ENCODE measurements around the gene MMAB.

DNA sequence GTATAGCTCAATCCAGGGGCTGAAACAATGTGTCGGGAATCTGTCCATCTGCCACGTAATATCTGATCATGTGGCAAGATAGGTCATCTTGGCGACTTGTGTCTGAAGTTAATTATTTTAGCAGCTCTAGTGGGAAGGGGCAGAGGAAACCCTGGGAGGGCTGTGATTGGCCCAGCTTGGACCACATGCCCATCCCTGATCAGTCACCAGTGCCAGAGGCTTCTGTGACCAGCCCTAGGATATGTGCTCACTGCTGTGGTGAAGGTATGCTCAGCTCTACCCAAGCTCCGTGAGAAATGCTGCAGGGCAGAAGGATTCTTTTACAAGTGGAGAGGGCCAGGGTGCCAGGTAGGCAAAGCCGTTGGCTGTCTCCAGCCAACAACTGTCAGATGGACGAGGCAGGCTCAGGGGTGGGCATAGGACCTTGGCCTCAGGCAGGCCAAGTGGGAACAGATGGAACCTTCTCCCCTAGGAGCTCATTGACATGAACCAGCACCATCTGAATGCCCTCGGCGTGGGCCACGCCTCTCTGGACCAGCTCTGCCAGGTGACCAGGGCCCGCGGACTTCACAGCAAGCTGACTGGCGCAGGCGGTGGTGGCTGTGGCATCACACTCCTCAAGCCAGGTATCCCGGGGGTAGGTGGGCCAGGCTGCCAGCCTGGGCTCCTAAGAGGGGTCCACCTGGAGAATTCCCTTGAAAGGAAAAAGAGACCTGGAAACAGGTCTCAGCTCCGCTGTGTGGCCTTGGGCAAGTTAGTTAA lies 21.4 kb upstream of the MMAB start:
- TF ChIP-seq POLR2A (IDR thresholded peaks at IDR 0.05) = no peak
- TF ChIP-seq CTCF (IDR thresholded peaks at IDR 0.05) = no peak
